Lower lobe of right lung (tissue), 2 donors: ENCODE measurements around the gene SCD5. TPM values are rescaled to one million over a fixed set of nuclear protein-coding genes. Genes with fewer than 3 reads are reported as not detected.
A peak's percentile ranks its signal among the peaks of the same experiment; 100 is the strongest.

Source experiments
- ATAC-seq, 2 donors: fragments of 200-7000 bp; cut with Tn5 transposase; one replicate each; pipeline ENCODE4 v1.9.1; 2020 to 2022; ENCODE audit warnings: mild to moderate bottlenecking in 2 of 2, moderate library complexity in 2 of 2
- DNase-seq: peaks from one replicate; pipeline ENCODE4 v3.0.0-alpha.2; 2020
- H3K27ac ChIP-seq: fragments of 200-600 bp; one replicate; pipeline ENCODE4 v1.8.0; 2022
- H3K27me3 ChIP-seq: fragments of 200-600 bp; one replicate; pipeline ENCODE4 v1.8.0; 2022; ENCODE audit warnings: low read depth
- H3K36me3 ChIP-seq: fragments of 200-600 bp; one replicate; pipeline ENCODE4 v1.8.0; 2022; ENCODE audit warnings: mild to moderate bottlenecking
- H3K4me1 ChIP-seq: fragments of 200-600 bp; one replicate; pipeline ENCODE4 v1.8.0; 2022
- H3K4me3 ChIP-seq: fragments of 200-600 bp; one replicate; pipeline ENCODE4 v1.8.0; 2022; ENCODE audit warnings: mild to moderate bottlenecking
- H3K9me3 ChIP-seq: fragments of 200-600 bp; one replicate; pipeline ENCODE4 v1.8.0; 2022
- intact Hi-C: fragments of 100-400 bp; cut with DNase I; formaldehyde crosslinking; loops from one replicate; pipeline ENCODE4 v1.11.0; 2022
- total RNA-seq: library from RNA; stranded (reverse); fragmentation: NEBNext Ultra II Directional; extraction: Animal tissue kit (Norgen Biotek cat#: 25700); gene quantifications from one replicate; pipeline ENCODE4 v1.2.1, GENCODE V29; 2021
- TF ChIP-seq, protein P1 (sequence below): fragments of 200-600 bp; IDR thresholded peaks from one replicate; pipeline ENCODE4 v1.8.0; 2022; ENCODE audit warnings: antibody characterized with exemption, mild to moderate bottlenecking
- donor health status: DM: no; HTN: yes; CAD: no; lungs with severe emphysema.

The SCD5 gene
- total RNA-seq, 1 donor from 2014 or later: 17.7 TPM

DNA sequence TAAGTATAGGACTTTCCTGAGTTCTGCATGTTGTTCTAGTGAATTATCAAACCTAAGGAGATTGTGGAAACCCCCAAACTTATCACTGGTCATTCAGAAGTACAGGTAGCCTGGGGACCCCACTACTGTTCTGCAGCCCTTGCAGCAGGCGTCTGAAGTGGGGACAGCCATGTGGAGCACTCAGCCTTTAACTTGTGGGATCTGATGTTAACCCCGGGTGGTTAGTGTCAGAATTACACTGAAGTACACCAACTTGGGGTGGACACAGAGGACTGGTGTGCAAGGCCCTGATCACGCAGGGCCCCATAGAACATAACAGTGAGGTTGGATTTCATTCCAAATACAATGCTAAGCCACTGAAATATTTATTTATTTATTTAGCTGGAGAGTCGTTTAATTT is 103.7 kb downstream of the SCD5 start:
- TF ChIP-seq, protein P1, sequence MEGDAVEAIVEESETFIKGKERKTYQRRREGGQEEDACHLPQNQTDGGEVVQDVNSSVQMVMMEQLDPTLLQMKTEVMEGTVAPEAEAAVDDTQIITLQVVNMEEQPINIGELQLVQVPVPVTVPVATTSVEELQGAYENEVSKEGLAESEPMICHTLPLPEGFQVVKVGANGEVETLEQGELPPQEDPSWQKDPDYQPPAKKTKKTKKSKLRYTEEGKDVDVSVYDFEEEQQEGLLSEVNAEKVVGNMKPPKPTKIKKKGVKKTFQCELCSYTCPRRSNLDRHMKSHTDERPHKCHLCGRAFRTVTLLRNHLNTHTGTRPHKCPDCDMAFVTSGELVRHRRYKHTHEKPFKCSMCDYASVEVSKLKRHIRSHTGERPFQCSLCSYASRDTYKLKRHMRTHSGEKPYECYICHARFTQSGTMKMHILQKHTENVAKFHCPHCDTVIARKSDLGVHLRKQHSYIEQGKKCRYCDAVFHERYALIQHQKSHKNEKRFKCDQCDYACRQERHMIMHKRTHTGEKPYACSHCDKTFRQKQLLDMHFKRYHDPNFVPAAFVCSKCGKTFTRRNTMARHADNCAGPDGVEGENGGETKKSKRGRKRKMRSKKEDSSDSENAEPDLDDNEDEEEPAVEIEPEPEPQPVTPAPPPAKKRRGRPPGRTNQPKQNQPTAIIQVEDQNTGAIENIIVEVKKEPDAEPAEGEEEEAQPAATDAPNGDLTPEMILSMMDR: no peak
- H3K4me3 ChIP-seq: no peak overlapping the region
- H3K4me1 ChIP-seq: no peaks in the 10 kb centered on the region
- ATAC-seq (no peak), DNase-seq (no peak)
- H3K9me3 ChIP-seq: no peaks in the 10 kb centered on the region
- intact Hi-C loops: no loop called here
- H3K36me3 ChIP-seq: no peaks in the 10 kb centered on the region
- H3K27me3 ChIP-seq: no peaks in the 10 kb centered on the region
- H3K27ac ChIP-seq: no peak overlapping the region

GRCh38 chr4:82694046-82694445 is 104.5 kb downstream of the SCD5 start:
- intact Hi-C loops: no loop called here

DNA sequence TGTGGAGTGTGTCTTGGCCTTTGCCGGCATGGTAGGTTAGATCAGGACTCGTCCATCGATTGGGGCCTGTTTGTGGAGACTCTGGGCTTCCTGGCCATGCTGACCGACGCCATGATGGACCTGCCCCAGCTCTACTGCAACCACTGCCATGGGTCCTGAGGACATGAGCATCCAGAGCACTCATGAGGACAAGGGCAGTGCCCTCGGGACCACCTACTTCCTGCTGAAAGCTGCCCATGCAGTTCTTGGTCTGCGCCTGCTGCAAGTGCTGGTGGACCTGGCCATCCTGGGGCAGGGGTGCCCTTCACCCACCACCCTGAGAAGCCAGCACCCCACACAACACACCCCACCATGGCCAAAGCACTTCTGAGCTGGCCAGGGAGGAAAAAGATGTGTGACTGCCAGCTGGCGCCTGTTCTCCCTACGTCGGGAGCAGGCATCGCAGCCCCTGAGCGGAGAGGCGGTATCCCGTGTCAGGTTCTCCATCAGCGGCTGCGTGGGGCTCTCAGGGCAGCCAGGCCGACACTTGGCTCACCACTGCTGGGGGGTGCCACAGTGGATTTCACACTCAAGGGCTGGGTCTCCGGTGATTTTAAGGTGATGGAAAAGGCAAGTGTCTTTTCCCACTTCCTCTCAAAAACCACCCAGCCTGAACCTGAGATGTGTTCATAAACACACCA is 106.4 kb downstream of the SCD5 start:
- ATAC-seq (peak in 1 of 2 donors; percentile 17), DNase-seq (no peak)
- intact Hi-C loops: no loop called here
- no peaks in the 10 kb centered on the region for H3K9me3 ChIP-seq
- H3K27ac ChIP-seq: no peak overlapping the region
- no peaks in the 10 kb centered on the region for H3K27me3 ChIP-seq
- H3K36me3 ChIP-seq: no peaks in the 10 kb centered on the region
- TF ChIP-seq, protein P1: no peak
- no peak overlapping the region for H3K4me3 ChIP-seq
- H3K4me1 ChIP-seq: no peaks in the 10 kb centered on the region

More at GRCh38 chr4:82694046-82694445, 104.5 kb downstream of the SCD5 start:
- Histone ChIP-seq H3K36me3 (no peaks in the 10 kb centered on the region), H3K4me3 (no peak overlapping the region), H3K27me3 (no peaks in the 10 kb centered on the region), H3K9me3 (no peaks in the 10 kb centered on the region), H3K4me1 (no peaks in the 10 kb centered on the region), H3K27ac (no peak overlapping the region)
- no peak for ATAC-seq
- TF ChIP-seq, protein P1: no peak
- DNase-seq: no peak

DNA sequence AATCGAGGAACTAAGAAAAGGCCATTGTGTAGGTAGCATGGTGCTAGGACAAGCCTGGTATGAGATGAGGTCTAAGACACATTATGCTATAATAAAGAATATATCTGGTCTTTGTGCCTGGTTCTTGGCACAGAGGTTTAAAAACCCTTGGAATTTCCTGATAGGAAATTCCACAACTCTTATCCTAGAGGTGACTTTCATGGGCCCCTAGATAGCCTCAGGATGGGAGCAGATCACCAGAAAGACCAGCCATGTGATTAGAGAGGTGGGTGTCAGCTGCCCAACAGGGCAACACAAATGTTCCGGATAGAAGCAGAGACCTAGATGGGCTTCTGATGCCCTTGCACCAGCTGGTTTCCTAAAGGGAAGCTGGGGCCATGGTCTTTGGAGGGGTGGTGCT is 107.2 kb downstream of the SCD5 start:
- no peaks in the 10 kb centered on the region for H3K4me1 ChIP-seq
- H3K36me3 ChIP-seq: no peaks in the 10 kb centered on the region
- TF ChIP-seq, protein P1: no peak

GRCh38 chr4:82688091-82688795 is 110.4 kb downstream of the SCD5 start:
- Histone ChIP-seq H3K27ac (no peak overlapping the region), H3K27me3 (no peaks in the 10 kb centered on the region), H3K4me1 (no peaks in the 10 kb centered on the region), H3K9me3 (no peaks in the 10 kb centered on the region), H3K4me3 (no peak overlapping the region), H3K36me3 (no peaks in the 10 kb centered on the region)
- intact Hi-C loops: no loop called here
- DNase-seq: no peak
- ATAC-seq: no peak
- TF ChIP-seq, protein P1: no peak

More for the DNA sequence above, 107.2 kb downstream of the SCD5 start:
- Histone ChIP-seq H3K27ac (no peak overlapping the region), H3K27me3 (no peaks in the 10 kb centered on the region), H3K9me3 (no peaks in the 10 kb centered on the region), H3K4me3 (no peak overlapping the region)
- intact Hi-C loops: no loop called here
- no peak for ATAC-seq
- DNase-seq: no peak
